ENCODE measurements around the gene HAUS3.

DNA sequence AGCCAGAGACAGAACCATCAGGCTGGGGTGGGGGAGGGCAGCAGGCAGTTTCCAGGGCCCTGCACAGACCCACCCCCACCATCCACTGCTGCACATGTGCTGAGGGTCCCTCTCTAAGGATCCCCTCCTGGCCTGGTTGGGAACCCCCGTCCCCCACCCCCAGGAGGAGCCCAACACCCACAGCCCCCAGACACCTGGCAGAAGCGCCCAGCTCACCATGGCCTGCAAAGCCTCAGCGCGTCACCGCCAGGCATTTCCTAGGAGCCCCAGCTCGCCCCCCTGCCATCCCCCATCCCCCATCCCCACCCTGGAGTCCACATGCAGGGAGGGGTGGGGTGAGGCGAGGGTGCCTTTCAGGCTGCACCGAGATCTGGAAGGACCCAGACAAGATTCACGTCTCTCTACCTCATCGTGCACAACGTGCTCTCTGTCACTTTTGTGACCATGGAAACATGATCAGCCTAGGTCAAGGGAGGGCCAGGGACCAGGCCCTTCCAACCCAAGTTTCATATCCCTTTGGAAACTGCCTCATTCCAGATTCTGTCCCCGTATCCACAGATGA lies 10.7 kb upstream of the HAUS3 start:
- TF ChIP-seq, protein P1, sequence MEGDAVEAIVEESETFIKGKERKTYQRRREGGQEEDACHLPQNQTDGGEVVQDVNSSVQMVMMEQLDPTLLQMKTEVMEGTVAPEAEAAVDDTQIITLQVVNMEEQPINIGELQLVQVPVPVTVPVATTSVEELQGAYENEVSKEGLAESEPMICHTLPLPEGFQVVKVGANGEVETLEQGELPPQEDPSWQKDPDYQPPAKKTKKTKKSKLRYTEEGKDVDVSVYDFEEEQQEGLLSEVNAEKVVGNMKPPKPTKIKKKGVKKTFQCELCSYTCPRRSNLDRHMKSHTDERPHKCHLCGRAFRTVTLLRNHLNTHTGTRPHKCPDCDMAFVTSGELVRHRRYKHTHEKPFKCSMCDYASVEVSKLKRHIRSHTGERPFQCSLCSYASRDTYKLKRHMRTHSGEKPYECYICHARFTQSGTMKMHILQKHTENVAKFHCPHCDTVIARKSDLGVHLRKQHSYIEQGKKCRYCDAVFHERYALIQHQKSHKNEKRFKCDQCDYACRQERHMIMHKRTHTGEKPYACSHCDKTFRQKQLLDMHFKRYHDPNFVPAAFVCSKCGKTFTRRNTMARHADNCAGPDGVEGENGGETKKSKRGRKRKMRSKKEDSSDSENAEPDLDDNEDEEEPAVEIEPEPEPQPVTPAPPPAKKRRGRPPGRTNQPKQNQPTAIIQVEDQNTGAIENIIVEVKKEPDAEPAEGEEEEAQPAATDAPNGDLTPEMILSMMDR (IDR thresholded peaks at IDR 0.05), result no peak
- TF ChIP-seq POLR2A (IDR thresholded peaks at IDR 0.05), result no peak
